ENCODE data around the gene LOXL4.

DNA sequence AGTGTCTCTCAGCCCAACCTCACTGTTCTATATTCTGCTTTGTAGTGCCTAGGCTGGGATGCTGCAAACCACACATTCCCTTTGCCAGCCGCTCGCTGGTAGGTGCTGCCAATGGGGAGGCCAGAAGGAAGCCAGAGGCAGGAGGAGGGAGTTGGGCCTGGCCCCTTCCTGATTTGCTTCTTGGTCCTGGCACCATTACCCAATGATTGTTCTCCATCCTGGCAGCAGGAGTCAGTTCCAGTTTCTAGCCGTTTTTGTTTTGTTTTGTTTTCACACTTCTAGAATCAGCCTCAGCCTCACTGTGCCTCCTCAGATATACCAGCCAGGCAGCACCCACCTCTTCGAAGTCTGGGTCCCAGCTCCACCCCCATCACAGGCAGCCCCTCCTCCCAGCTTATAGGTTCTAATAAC, 27.4 kb upstream of the LOXL4 start:
- TF ChIP-seq POLR2A (IDR thresholded peaks at IDR 0.05; ENCODE audit: low read depth, low read length): no peak
- no peak for TF ChIP-seq POLR2AphosphoS5 (IDR thresholded peaks at IDR 0.05; ENCODE audit: low read depth, low read length)

All from GM12892 (cell line).